C4-2B (cell line): ENCODE results near the gene SLCO3A1.

Source experiments
- ZFX ChIP-seq: fragments of 450-650 bp; IDR thresholded peaks from 2 replicates; pipeline ENCODE4 v1.6.1; 2017
- TF ChIP-seq, protein P1 (sequence below): fragments of 450-650 bp; conservative IDR thresholded peaks from 2 replicates; pipeline ENCODE4 v1.5.1; 2017; ENCODE audit warnings: mild to moderate bottlenecking

DNA sequence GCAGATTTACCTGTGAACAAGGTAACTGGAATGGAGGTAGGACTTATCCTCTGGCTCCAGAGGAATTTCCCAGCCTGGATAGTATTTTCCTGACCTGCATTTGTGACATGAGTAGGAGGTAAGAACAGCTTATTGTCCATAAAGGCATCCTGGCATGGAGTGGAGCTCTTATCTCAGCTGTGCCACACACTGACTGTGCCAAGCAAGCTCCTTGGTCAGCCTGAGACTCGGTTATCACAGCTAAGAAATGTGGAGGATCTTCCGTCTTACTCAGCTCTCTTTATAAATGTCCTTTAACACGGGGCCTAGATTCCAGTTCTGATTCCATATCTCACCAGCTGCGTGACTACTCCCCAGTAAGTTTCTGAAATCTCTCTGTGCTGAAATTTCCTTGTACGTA is 38.9 kb downstream of the SLCO3A1 start:
- TF ChIP-seq, protein P1, sequence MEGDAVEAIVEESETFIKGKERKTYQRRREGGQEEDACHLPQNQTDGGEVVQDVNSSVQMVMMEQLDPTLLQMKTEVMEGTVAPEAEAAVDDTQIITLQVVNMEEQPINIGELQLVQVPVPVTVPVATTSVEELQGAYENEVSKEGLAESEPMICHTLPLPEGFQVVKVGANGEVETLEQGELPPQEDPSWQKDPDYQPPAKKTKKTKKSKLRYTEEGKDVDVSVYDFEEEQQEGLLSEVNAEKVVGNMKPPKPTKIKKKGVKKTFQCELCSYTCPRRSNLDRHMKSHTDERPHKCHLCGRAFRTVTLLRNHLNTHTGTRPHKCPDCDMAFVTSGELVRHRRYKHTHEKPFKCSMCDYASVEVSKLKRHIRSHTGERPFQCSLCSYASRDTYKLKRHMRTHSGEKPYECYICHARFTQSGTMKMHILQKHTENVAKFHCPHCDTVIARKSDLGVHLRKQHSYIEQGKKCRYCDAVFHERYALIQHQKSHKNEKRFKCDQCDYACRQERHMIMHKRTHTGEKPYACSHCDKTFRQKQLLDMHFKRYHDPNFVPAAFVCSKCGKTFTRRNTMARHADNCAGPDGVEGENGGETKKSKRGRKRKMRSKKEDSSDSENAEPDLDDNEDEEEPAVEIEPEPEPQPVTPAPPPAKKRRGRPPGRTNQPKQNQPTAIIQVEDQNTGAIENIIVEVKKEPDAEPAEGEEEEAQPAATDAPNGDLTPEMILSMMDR = no peak
- TF ChIP-seq ZFX = no peak
